Hepatic stellate cell (primary cell): Measurements from ENCODE around the gene SURF4.
"Not testable (repeated sequence)": the region's sequence is repeated elsewhere in the genome, so short reads cannot be mapped to it uniquely, and the experiment has no call there.

Experiments used
- DNase-seq: peaks from one replicate; pipeline ENCODE4 v3.0.0; 2011; ENCODE audit warnings: low spot score

Gene SURF4

DNA sequence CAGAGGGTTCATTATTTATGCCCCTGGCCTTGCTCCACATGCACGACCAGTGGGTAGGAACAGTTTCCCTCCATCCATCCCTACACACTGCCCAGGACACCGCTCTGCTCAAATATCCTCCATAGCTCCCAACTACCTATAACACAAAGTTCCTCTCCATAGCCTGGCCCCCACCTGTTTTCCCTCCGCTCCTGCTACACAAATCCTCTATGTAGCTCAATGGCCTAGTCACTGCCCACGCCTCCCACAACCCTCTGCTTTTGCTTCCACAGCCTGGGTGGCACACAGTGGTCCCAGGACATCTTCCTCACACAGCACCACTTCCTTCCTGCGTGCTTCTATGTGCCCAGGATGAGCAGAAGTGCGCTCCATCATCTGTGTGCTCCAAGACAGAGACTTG, 21.5 kb upstream of the SURF4 start:
- no peak for DNase-seq

DNA sequence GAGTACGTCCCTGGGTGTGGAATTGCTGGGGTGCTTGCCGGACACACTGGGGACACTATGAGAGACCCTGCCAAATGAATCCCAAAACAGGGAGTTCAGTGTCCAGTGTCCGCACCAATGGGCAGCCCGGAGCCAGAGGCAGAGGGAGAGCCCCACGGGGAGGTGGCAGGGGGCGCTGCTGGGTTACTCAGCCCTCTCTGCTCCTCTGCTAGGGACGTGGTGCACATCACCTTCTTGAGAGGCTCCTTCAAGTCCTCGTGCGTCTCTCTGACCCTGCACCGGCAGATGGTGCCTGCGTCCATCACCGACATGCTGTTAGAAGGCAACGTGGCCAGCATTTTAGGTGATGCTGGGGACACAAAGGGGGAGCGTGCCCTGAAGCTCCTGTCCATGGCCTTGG, 21.1 kb upstream of the SURF4 start:
- DNase-seq: peak; percentile 44

DNA sequence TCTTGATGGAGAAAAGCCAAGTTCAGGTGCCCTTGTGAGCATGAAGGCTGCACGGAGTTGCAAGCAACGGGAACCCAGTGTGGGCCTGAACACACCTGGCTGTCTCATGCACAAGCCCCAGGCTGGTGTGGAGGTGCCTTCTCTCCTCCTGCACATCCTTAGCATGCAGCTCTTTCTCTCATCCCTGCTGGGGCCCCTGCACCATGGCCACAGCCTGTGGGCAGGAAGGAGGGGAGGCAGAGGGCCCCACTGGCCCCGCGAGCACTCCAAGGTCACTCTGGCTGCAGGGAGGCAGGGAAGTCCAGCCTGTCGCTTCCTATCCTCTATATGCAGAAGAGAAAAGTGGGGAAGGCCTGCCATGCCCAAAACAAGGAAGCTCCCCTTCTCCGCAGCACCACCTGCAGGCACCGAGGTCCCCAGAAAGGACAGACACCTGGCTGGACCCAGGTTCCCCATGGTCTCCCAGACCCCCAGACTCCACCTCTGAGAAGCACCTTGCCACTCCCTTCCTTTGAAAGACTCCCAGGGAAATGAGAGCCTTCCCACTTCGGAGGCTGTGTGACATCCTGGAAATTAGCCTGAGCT, 18.9 kb upstream of the SURF4 start:
- DNase-seq: no peak

DNA sequence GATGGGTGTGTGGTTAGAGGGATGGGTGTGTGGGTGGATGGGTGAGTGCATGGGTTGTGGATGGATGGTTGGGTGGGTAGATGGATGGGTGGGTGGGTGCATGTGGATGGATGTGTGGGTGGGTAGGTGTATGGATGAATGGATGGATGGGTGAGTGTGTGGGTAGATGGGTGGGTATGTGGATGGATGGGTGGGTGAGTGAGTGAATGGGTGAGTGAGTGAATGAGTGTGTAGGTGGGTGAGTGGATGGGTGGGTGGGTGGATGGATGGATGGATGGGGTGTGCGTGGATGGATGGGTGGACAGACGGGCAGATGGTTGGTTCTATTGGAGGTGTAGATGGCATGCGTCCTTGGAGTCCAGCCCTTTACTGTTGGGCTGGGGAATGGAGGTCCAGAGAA, 17.5 kb upstream of the SURF4 start:
- no peak for DNase-seq

DNA sequence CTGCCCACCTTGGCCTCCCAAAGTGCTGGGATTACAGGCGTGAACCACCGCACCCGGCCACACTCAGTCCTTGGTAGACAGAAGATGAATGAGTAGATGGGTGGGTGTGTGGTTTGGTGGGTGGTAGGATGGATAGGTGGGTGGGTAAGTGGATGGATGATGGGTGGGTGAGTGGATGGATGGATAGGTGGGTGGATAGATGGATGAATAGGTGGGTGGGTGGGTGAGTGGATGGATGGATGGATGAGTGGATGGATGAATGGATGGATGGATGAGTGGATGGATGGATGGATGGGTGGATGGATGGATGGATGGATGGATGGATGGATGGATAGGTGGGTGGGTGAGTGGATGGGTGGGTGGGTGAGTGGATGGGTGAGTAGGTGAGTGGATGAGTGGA, 16.4 kb upstream of the SURF4 start:
- not testable (repeated sequence) for DNase-seq

DNA sequence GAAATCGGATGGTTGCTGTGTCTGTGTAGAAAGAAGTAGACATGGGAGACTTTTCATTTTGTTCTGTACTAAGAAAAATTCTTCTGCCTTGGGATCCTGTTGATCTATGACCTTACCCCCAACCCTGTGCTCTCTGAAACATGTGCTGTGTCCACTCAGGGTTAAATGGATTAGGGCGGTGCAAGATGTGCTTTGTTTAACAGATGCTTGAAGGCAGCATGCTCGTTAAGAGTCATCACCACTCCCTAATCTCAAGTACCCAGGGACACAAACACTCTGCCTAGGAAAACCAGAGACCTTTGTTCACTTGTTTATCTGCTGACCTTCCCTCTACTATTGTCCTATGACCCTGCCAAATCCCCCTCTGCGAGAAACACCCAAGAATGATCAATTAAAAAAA, 15.6 kb upstream of the SURF4 start:
- not testable (repeated sequence) for DNase-seq

DNA sequence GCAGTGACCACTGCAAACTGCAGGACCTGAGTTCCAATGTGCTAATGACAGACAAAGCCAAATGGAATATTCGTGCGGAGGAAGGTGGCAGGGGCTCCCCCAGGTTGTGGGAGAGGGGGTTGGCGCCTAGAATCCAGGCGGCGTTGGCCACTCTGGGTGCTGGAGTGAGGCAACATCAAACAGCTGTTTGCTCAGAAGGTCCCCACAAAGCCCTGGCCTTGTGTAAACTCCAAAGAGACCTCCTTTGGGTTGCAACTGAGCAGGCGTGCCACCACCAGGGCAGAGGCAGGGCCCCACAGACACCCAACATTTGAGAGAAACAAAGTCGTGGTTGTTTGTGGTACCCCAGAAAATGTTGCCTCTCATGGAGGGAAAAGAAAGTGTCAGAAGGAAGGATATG, 14.9 kb upstream of the SURF4 start:
- no peak for DNase-seq

DNA sequence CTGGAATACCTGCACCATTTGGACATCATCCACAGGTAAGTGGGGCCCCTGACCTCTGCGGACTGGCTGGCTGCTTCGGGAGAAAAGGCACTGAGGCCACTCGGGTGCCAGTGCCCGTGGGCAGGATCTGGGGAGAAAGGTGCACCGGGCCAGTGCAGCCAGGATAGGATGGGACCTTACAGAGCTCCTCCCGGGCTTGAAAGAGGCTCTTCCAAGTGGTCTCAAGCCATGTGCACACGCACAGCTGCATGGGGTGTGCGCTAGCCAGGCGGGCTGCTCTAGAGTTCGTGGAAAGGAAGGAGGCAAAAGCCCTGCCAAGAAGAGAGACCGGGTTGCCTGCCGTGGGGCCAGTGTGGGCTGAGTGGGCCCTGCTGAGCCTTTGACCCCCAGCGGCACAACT, 13.7 kb upstream of the SURF4 start:
- no peak for DNase-seq

DNA sequence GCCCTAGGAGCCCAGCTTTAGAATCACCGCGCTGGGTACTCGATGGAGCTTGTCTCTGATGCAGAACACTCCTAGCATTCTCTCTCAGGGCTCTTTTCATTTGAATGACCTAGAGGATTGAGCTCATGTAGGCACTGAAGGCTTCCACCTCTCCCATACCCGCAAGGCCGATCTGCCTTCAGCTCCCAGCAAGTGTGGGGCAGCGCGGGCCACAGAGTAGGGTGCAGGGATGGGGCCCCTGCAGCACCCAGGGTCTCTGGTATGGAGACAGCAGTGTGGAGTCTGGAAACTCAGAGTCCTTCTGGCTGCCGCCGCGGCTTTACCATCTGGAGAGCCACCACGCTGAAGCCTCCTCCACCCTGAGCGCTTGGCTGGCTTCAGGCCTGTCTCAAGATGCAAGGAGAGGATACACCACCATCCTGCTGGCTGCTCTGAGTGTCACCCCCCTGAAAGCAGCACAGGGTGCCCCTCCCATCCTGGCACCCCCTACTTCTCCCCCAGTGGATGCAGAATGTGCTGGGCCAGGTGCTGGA, 13.2 kb upstream of the SURF4 start:
- DNase-seq: no peak

DNA sequence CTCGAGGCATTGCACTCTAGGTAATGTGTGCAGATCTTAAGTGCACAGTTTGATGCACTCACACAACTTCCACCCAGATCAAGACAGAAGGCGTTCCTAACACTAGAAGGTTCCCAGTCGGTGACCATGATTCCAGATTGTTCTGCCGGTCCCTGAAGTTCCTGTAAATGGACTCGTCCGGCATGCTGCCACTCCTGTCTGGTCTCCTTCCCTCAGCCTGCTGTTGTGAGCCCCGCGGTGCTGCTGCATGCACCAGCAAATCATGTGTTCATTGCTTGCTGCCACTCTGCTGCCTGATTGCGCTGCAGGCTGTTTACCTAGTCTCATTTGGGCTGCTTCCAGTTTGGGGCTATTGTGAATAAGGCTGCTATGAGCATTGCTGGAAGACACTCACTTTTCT, 11.8 kb upstream of the SURF4 start:
- no peak for DNase-seq

DNA sequence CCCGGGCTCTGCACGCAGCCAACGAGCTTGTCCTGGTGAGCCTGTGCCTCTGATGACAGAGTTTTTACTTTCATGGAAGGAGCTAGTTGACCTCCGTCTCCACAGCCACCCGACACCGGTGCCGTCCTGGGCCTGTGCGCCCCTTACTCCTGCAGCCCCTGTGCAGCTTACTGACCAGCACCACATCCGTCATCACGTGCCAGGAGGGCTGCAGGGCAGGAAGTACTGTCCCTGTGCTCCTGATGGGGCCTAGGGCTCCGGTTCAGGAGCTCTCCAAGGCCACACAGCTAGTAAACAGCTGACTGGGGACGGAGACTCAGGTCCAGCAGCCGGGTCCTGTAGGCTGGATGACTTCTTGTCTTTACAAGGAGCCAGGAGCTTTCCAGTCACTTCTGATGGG, 10.5 kb upstream of the SURF4 start:
- no peak for DNase-seq

DNA sequence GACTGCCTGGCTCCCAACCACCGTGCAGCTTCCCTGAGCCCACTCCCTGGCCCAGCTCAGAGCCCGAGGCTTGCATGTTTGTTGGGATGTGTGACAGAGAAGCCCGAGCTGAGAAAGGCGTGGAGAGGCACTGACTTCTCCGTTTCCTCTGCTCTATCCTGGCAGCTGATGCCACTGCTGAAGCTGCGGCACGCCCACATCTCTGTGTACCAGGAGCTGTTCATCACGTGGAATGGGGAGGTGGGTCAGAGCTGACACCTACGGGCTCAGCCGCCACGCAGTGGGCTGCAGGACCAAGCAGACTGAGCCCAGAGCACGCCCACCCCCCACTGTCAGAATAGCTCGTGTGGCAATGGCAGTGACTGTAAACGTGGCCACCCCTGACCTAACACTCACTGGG, 9.6 kb upstream of the SURF4 start:
- no peak for DNase-seq

DNA sequence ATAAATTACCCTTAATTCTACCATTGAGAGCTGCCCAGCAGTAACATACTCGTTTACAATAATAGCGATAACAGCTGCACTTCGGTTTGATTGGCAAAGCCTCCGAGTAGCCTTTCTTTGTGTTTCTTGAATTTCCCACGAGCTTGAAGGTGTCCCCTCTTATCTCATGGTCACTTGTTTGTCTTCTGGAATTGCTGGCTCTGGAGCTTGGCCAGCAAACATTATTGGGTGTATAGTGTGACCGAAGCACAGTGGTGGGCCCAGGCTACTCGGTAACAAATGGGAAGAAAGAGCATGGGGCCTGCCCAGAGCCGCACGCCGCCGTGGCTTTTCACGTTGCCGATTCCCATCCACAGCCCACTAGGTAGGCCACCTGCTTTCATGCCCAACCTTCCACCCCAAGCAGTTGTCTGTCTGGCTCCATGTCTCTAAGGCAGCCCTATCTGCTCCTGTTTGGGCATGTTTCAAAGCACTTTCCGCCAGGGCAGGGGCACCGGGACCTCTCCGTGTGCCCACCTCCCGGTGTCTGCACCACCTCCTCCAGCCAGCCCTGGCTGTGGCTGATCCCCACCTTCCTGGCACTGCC, 9.0 kb upstream of the SURF4 start:
- DNase-seq: no peak

DNA sequence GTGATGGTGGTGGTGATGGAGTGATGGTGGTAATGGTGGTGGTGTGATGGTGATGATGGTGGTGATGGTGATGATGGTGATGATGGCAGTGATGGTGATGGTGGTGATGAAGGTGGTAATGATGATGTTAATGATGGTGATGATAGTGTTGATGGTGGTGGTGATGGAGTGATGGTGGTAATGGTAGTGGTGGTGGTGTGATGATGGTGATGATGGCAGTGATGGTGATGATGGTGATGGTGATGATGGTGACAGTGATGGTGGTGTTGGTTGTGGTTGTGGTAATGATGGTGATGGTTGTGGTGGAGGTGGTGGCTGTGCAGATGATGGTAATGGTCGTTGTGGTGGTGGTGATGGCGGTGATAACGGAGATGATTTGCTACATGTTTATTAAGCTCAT, 7.6 kb upstream of the SURF4 start:
- DNase-seq: no peak

DNA sequence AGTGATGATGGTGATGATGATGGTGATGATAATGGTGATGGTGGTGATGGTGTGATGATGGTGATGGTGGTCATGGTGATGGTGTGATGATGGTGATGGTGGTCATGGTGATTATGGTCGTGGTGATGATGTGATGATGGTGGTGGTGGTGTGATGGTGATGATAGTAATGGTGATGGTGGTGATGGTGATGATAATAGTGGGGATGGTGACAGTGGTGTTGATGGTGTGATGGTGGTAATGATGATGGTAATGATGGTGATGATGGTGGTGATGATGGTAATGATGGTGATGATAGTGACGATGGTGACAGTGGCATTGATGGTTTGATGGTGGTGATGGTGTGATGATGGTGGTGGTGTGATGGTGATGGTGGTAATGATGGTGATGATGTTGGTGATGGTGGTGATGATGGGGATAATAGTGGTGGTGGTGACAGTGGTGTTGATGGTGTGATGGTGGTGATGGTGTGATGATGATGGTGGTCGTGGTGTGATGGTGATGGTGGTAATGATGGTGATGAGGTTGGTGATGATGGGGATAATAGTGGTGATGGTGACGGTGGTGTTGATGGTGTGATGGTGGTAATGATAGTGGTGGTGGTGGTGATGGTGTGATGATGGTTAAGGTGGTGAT, 6.8 kb upstream of the SURF4 start:
- DNase-seq: no peak

DNA sequence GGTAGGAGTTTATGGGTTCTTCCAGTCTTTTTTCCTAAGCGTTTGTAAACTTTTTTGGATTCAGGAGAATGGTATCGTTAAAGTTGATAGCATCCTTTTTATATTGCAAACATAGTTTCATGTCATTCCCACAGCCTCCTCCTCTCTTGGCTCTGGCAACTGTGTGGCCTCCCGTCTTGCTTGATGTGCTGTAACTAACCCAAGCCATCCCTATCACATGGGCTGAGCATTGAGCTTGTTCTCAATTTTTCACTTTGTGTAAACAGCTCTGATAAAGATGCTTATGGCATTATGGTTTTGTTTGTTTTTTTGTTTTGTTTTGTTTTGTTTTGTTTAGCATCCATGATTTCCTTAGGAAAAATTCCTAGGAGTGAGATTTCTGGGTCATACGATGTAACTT, 4.9 kb upstream of the SURF4 start:
- no peak for DNase-seq

DNA sequence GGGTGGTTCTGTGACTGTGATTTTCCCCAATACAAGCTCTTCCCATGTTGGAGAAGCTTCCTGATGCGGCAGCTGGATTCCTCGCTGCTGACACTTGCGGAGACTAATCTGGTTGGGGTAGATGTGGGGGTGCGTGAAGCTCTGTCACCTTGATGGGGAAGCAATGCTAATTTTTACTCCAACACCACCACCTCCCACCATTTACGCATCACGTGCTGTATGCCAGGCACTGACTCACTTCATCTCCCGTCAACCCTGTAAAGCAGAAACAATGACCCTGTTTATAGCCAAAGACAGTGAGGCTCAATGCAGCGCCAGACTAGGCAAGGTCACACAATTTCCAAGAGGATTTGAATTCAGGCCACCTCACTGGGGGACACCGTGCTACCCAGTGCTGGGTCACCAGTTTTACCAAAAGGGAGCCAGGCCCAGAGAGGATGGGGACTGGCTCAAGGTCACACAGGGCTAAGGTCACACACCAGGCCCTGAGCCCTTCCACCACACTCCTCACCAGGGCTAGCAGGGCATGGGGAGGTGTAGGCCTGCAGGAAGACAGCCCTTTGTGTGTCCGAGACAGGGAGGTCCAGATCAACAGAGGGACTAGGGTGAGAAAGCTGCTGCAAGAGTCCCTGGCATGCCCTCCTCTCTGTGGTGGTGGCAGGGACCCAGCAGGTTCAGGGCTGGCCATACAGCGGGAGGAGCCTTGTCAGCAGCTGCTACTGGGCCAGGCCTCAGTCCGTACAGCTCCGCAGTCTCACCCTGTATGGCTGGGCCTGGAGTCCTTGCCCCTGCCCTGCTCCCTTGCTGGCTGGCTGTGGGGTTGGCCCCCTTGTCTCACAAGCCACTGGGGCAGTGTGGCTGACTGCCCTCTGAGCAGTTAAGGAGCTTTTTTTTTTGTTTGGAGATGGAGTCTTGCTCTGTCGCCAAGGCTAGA, 3.6 kb upstream of the SURF4 start:
- no peak for DNase-seq

DNA sequence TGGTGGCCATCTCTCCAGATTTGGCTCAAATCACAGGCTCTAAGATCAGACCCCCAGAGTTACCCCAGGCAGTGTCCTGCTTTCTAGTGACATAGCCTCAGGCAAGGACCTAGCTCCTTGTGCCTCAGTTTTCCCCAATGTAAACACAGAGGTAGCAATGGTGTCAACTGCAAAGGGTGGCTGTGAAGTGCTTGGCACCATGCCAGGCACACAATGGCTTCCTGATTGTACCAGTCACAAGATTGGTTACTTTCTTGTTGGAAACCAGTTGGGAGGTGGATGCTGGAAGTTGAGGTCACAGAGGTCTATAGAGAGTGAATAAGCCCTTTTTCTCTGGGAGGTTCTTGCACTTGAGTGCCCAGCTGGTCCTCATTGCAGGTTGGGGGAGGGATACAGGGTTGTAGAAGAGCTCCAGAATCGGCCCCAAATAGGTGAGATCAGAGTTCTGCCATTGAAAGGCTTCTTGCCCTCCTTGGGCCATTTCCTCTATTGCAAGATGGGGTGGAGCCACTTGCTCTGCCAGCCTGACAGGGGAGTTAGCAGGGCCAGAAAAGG, 2.6 kb upstream of the SURF4 start:
- no peak for DNase-seq

DNA sequence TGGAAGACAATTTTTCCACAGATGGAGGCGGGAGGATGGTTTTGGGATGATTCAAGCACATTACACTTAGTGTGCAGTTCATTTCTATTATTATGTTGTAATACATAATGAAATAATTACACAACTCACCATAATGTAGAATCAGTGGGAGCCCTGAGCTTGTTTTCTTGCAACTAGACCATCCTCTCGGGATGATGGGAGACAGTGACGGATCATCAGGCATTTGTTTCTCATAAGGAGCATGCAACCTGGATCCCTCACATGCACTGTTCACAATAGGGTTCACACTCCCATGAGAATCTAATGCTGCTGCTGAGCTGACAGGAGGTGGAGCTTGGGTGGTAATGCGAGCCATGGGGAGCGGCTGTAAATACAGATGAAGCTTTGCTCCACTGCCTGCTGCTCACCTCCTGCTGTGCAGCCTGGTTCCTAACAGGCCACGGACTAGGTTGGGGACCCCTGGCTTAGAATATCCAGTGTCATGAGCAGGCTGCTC, 1.9 kb upstream of the SURF4 start:
- DNase-seq: no peak

DNA sequence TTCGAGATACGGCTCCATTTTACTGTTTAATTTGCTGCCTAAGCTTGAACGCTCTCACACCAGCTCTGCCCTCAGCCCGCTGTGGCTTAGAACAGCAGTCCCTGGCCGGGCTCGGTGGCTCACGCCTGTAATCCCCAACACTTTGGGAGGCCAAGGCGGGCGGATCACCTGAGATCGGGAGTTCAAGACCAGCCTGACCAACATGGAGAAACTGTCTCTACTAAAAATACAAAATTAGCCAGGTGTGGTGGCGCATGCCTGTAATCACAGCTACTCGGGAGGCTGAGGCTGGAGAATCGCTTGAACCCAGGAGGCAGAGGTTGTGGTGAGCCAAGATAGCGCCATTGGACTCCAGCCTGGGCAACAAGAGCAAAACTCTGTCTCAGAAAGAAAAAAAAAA, 1.4 kb upstream of the SURF4 start:
- not testable (repeated sequence) for DNase-seq

DNA sequence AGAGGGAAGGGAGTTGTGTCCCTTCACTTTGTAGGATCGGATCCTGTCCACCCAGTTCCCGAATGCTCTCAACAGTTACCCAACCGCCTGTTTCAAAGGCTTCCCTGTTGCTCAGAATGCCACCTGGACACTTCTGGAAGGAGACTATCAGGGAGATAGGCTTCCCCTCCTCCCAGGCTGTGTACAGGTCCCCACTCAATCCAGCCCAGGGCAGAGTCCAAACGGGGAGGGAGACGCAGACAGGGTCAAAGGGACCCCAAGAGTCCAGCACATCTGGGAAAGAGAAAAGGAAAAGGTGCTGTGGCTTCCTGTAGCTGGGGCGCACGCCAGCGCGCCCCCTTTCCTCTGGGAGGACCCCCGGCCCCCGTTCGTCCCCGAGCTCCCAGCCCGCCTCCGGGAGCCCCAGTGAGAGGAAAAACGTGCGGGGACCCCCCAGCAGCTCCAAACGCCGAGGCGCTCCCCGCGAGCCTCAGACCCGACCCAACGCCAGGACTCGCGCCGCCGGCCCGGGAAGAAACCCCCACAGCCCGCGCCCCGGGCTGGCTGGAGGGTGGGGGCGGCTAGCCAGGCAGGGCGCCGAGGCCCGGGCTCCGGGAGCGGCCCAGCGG, 640 bp downstream of the SURF4 start:
- DNase-seq: peak; percentile 69

DNA sequence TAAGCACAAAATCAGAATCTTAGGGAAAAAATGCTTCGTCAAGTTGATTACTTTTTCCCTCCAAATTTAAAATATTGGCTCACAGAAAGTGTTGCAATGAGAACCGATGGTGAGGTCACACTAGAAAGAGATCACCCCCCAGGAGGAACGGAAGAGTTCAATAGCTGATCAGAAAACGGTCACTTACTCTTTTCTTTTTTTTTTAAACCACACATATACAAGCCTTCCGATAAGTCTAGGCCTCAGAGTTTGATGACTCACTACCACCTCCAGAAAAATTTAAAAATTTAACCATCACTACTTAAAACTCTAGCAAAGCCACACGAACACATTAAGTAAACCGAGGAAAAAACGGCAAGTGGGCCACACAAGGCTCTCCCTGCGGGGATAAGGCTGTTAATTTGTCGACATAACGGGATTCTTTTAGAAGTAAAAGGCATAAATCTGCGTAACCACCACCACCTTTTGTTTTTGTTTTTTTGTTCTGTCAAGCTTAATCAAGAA, 1.2 kb downstream of the SURF4 start:
- peak; percentile 74 for DNase-seq
